HUES6 (cell line): ENCODE data around the gene NFILZ.

ENCODE experiments used
- H3K27ac ChIP-seq: 2 replicates; pipeline ENCODE4 v1.7.0; 2013; ENCODE audit warnings: low read depth, mild to moderate bottlenecking, low read length, inconsistent platforms
- H3K27me3 ChIP-seq: 2 replicates; pipeline ENCODE4 v1.6.1; 2013; ENCODE audit warnings: low read length; ENCODE audit not compliant: control insufficient read depth, insufficient read depth
- H3K36me3 ChIP-seq: 2 replicates; pipeline ENCODE4 v1.6.1; 2013; ENCODE audit warnings: low read length; ENCODE audit not compliant: control insufficient read depth, insufficient read depth
- H3K4me1 ChIP-seq: 2 replicates; pipeline ENCODE4 v1.6.1; 2013; ENCODE audit warnings: low read length; ENCODE audit not compliant: control insufficient read depth, insufficient read depth
- H3K4me3 ChIP-seq: 2 replicates; pipeline ENCODE4 v1.5.1; 2013; ENCODE audit warnings: low read depth, low read length
- H3K9ac ChIP-seq: one replicate; pipeline ENCODE4 v1.6.1; 2013; ENCODE audit warnings: mild to moderate bottlenecking, low read length
- H3K9me3 ChIP-seq: 2 replicates; pipeline ENCODE4 v1.6.1; 2013; ENCODE audit warnings: low read depth, low read length; ENCODE audit not compliant: control insufficient read depth, insufficient read depth

NFILZ gene

DNA sequence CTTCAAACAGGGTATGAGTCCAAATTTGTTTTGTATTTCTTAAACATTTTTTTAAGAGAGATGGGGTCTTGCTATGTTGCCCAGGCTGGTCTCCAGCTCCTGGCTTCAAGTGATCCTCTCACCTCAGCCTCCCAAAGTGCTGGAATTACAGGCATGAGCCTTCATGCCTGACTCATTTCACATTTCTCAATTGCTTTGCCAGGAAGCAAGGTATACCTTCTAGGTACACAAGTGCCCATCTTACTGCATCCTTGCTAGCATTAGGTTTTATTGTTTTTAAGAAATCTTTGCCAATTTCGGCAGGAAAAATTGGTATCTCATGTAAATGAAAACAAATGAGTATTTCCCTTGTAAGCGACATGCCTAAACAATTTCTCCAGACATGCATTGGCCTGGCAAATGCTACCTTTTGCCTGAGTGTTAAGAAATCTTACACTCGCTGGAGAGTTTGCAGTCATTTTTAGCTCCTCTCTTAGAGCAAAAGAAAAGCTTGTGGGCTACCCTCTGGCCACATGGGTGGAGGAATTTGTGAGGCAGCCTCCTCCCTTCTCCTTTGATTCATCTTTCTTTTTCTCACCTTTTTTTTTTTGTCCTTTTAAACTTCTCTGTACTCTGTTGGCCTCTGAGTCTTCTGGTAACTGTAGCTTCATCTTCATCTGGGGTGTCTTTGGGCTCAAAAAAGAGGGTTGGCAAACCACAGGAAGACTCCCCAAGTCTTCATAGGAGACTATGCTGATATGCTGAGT, 35.2 kb downstream of the NFILZ start:
- Histone ChIP-seq H3K9ac (no peak overlapping the region), H3K36me3 (no peaks in the 10 kb centered on the region), H3K27ac (no peak overlapping the region), H3K4me3 (no peak overlapping the region), H3K9me3 (no peaks in the 10 kb centered on the region), H3K4me1 (no peaks in the 10 kb centered on the region), H3K27me3 (no peaks in the 10 kb centered on the region)

DNA sequence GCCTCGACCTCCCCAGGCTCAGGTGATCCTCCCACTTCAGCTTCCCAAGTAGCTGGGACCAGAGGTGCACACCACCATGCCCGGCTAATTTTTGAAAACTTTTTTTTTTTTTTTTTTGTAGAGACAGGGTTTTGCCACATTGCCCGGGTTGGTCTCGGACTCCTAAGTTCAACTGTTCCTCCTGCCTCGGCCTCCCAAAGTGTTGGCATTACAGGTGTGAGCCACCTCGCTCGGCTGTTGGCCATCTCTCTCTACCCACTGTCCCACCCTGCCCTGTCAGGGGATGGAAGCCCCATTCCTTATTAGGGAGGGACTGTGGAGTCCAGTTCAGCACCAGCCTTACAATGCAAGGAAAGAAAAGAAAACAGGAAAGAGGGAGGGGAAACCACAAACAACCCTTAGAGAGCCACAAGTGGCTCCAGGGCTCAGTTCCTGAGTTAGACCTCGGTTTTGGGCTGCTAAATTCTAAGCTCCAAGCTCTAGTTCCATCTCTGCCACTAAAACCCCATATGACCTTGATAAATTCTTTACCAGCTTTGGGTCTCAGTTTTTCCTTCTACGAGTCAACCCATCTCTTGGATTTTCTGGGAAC, 36.5 kb downstream of the NFILZ start:
- Histone ChIP-seq H3K4me3 (no peak overlapping the region), H3K27me3 (no peaks in the 10 kb centered on the region), H3K4me1 (no peaks in the 10 kb centered on the region), H3K36me3 (no peaks in the 10 kb centered on the region), H3K9me3 (no peaks in the 10 kb centered on the region), H3K9ac (no peak overlapping the region), H3K27ac (no peak overlapping the region)

DNA sequence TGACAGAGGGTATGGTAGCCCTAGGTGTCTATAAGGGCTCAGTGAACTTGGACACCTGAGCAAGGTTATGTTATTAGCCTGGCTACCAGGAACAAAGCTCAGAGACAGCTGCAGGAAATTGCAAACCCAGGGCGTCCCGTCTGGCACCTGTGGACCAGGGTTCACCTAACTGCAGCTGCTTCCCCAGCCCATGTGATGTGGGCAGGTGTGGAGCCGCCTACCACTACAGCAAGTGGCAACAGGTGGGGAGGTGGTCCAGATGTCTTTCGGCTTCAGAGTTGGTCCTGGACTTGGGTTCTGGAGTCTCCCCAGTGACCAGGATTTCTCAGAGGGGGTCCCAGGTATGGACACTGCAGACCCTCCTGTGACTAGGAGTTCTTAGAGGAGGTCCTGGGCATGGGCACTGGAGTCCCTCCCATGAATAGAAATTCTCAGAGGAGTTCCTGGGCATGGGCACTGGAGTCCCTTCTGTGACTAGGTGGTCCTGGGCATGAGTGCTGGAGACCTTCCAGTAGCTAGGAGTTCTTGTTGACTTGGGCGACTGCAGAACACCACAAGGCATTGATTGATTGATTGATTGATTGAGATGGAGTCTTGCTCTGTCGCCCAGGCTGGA, 43.0 kb downstream of the NFILZ start:
- H3K4me3 ChIP-seq = no peak overlapping the region
- H3K9ac ChIP-seq = no peak overlapping the region
- H3K27me3 ChIP-seq = peaks cover 8% of the 10 kb centered on the region; the same call in 1 of the 2 replicates
- H3K4me1 ChIP-seq = no peaks in the 10 kb centered on the region
- H3K9me3 ChIP-seq = peaks cover 9% of the 10 kb centered on the region; the same call in 1 of the 2 replicates
- no peak overlapping the region for H3K27ac ChIP-seq
- no peaks in the 10 kb centered on the region for H3K36me3 ChIP-seq

DNA sequence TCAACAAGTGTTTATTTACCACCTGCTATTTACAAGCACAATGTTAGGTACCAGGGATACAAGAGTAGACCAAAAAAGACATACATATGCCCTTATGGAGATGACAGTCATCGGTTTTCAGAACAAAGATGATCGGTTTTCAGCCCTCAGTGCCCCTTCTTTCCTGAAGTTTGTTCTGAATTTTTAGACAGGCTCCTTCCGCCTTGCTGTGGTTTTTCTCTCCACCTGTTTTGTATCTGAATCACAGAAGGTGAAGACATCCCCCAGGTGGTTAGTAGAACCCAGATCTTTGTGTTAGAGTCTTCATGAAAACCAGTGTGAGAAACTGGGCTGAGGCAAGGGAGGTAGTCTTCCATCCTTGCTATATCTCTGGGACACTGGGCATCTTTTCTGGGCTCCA, 44.6 kb downstream of the NFILZ start:
- peaks cover 9% of the 10 kb centered on the region; the same call in 1 of the 2 replicates for H3K9me3 ChIP-seq
- H3K27me3 ChIP-seq = peaks cover 8% of the 10 kb centered on the region; the same call in 1 of the 2 replicates
- H3K4me1 ChIP-seq = no peaks in the 10 kb centered on the region
- H3K27ac ChIP-seq = no peak overlapping the region
- H3K36me3 ChIP-seq = no peaks in the 10 kb centered on the region
- H3K9ac ChIP-seq = no peak overlapping the region
- no peak overlapping the region for H3K4me3 ChIP-seq

DNA sequence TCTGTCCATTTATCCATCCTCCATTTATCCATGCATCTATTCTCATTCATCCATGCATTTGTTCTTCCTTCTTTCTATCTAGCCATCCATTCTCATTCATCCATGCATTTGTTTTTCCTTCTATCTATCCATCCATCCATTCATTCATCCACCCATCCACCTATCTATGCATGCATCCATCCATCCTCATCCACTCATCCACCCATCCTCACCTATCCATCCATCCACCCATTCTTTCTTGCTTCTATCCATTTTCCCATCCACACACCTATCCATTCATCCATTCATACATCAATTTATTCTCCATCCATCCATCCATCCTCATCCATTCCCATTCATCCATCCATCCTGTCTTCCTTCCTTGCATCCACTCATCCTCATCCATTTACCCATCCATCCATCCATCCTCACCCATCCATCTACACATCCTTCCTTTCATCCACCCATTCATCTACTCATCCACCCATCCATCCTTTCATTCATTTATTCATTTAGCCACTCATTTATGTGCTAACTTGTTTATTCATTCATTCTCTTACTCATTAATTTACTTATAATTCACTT, 47.9 kb downstream of the NFILZ start:
- H3K27ac ChIP-seq = no peak overlapping the region
- no peaks in the 10 kb centered on the region for H3K36me3 ChIP-seq
- H3K4me3 ChIP-seq = no peak overlapping the region
- no peaks in the 10 kb centered on the region for H3K4me1 ChIP-seq
- H3K27me3 ChIP-seq = peaks cover 8% of the 10 kb centered on the region; the same call in 1 of the 2 replicates
- no peak overlapping the region for H3K9ac ChIP-seq
- H3K9me3 ChIP-seq = peaks cover 14% of the 10 kb centered on the region
